Stimulated activated CD4-positive, alpha-beta T cell treated with anti-CD3 and anti-CD28 coated beads, Interleukin-15, amount 100 ng/mL, for 24 hours (primary cell): ENCODE measurements around the gene CEP170B.
A peak's percentile ranks its signal among the peaks of the same experiment; 100 is the strongest.
"Not testable (repeated sequence)": the region's sequence is repeated elsewhere in the genome, so short reads cannot be mapped to it uniquely, and the experiment has no call there.

ENCODE experiments used
- DNase-seq: peaks from one replicate; pipeline ENCODE4 v3.0.0-alpha.2; 2020

CEP170B gene

GRCh38 chr14:104879983-104880565 lies 15.0 kb downstream of the CEP170B start:
- DNase-seq = peak; percentile 1

GRCh38 chr14:104880584-104881210 lies 15.6 kb downstream of the CEP170B start:
- DNase-seq = peak; percentile 0

- DNase-seq = peak; percentile 0
These were observed 16.4 kb downstream of the CEP170B start for GRCh38 chr14:104881369-104881979.

GRCh38 chr14:104882325-104882973 lies 17.4 kb downstream of the CEP170B start:
- peak; percentile 53 for DNase-seq

- peak; percentile 0 for DNase-seq
These were observed 18.1 kb downstream of the CEP170B start for GRCh38 chr14:104882991-104883660.

GRCh38 chr14:104883681-104884361 lies 18.8 kb downstream of the CEP170B start:
- DNase-seq = no peak

- peak; percentile 1 for DNase-seq
These were observed 19.3 kb downstream of the CEP170B start for GRCh38 chr14:104884381-104884780.

- DNase-seq = peak; percentile 1
These were observed 20.2 kb downstream of the CEP170B start for GRCh38 chr14:104885031-104885972.

GRCh38 chr14:104885973-104886689 lies 21.1 kb downstream of the CEP170B start:
- DNase-seq = no peak

GRCh38 chr14:104886690-104887622 lies 21.9 kb downstream of the CEP170B start:
- peak; percentile 1 for DNase-seq

GRCh38 chr14:104887623-104888488 lies 22.8 kb downstream of the CEP170B start:
- DNase-seq = peak; percentile 0

GRCh38 chr14:104888489-104889374 lies 23.7 kb downstream of the CEP170B start:
- DNase-seq = peak; percentile 1

- DNase-seq = peak; percentile 0
These were observed 24.3 kb downstream of the CEP170B start for GRCh38 chr14:104889375-104889757.

GRCh38 chr14:104890292-104890691 lies 25.2 kb downstream of the CEP170B start:
- not testable (repeated sequence) for DNase-seq

- DNase-seq = peak; percentile 1
These were observed 26.1 kb downstream of the CEP170B start for GRCh38 chr14:104891121-104891551.

- DNase-seq = peak; percentile 1
These were observed 26.8 kb downstream of the CEP170B start for GRCh38 chr14:104891664-104892530.
